ENCODE measurements around the gene BRD3OS.

BRD3OS gene

GRCh38 chr9:134051319-134051718 is 26.0 kb downstream of the BRD3OS start:
- H3K27ac ChIP-seq: no peak overlapping the region
- TF ChIP-seq CTCF (IDR thresholded peaks at IDR 0.05) (no peak), ZFX (IDR thresholded peaks at IDR 0.05; ENCODE audit: borderline replicate concordance) (no peak)

GRCh38 chr9:134052491-134052890 is 27.2 kb downstream of the BRD3OS start:
- TF ChIP-seq CTCF (IDR thresholded peaks at IDR 0.05) (no peak), ZFX (IDR thresholded peaks at IDR 0.05; ENCODE audit: borderline replicate concordance) (no peak)
- no peak overlapping the region for H3K27ac ChIP-seq

- no peak overlapping the region for H3K27ac ChIP-seq
- TF ChIP-seq CTCF (IDR thresholded peaks at IDR 0.05): no peak
- no peak for TF ChIP-seq ZFX (IDR thresholded peaks at IDR 0.05; ENCODE audit: borderline replicate concordance)
Measured at GRCh38 chr9:134052941-134053340, 27.7 kb downstream of the BRD3OS start.

GRCh38 chr9:134053401-134053871 is 28.2 kb downstream of the BRD3OS start:
- TF ChIP-seq ZFX (IDR thresholded peaks at IDR 0.05; ENCODE audit: borderline replicate concordance) (no peak), CTCF (IDR thresholded peaks at IDR 0.05) (no peak)
- no peak overlapping the region for H3K27ac ChIP-seq

- TF ChIP-seq CTCF (IDR thresholded peaks at IDR 0.05) (no peak), ZFX (IDR thresholded peaks at IDR 0.05; ENCODE audit: borderline replicate concordance) (no peak)
- no peak overlapping the region for H3K27ac ChIP-seq
Measured at GRCh38 chr9:134053941-134054761, 28.9 kb downstream of the BRD3OS start.

- H3K27ac ChIP-seq: no peak overlapping the region
- TF ChIP-seq CTCF (IDR thresholded peaks at IDR 0.05) (no peak), ZFX (IDR thresholded peaks at IDR 0.05; ENCODE audit: borderline replicate concordance) (no peak)
Measured at GRCh38 chr9:134054891-134055811, 29.9 kb downstream of the BRD3OS start.

Measured in 22Rv1 (cell line).